PFSK-1 (cell line): ENCODE data around the gene CDC45.

Experiments used
- FOXP2 ChIP-seq: optimal IDR thresholded peaks from 2 replicates; pipeline ENCODE3; 2011; ENCODE audit warnings: borderline replicate concordance, control low read depth, inconsistent platforms; ENCODE audit not compliant: insufficient read depth; ENCODE audit errors: extremely low read length, extremely low read depth
- POLR2AphosphoS5 ChIP-seq: IDR thresholded peaks from 2 replicates; pipeline ENCODE4 v1.6.1; 2012; ENCODE audit warnings: low read depth, mild to moderate bottlenecking, control low read depth, low read length, moderate library complexity
- REST ChIP-seq, 2 experiments: IDR thresholded peaks; 2 replicates each; pipeline versions ENCODE4 v1.6.1 to v1.8.0; 2011 to 2012; ENCODE audit warnings: low read depth in 2 of 2, low read length in 2 of 2, control low read depth in 1 of 2, inconsistent platforms in 1 of 2, mild to moderate bottlenecking in 1 of 2, moderate library complexity in 1 of 2; ENCODE audit not compliant: insufficient read depth in 1 of 2
- SIN3A ChIP-seq: IDR thresholded peaks from 2 replicates; pipeline ENCODE4 v1.6.1; 2012; ENCODE audit warnings: mild to moderate bottlenecking, low read length, moderate library complexity, borderline replicate concordance; ENCODE audit not compliant: insufficient read depth
- TAF1 ChIP-seq: IDR thresholded peaks from 2 replicates; pipeline ENCODE4 v1.6.1; 2012; ENCODE audit warnings: low read length, control low read depth, borderline replicate concordance; ENCODE audit not compliant: insufficient read depth

CDC45 gene

GRCh38 chr22:19533049-19533626 is 53.4 kb downstream of the CDC45 start:
- no peak for TF ChIP-seq POLR2AphosphoS5
- no peak for TF ChIP-seq FOXP2
- TF ChIP-seq SIN3A, result no peak
- no peak for TF ChIP-seq REST (IDR thresholded peaks at IDR 0.05; ENCODE audit: insufficient read depth in 1 of 2, low read depth in 2 of 2, low read length in 2 of 2)
- no peak for TF ChIP-seq TAF1

- no peak for TF ChIP-seq TAF1
- no peak for TF ChIP-seq REST (IDR thresholded peaks at IDR 0.05; ENCODE audit: insufficient read depth in 1 of 2, low read depth in 2 of 2, low read length in 2 of 2)
- no peak for TF ChIP-seq FOXP2
- no peak for TF ChIP-seq SIN3A
- no peak for TF ChIP-seq POLR2AphosphoS5
Observed at GRCh38 chr22:19533857-19534256, 54.1 kb downstream of the CDC45 start.

GRCh38 chr22:19535001-19535400 is 55.3 kb downstream of the CDC45 start:
- no peak for TF ChIP-seq TAF1
- no peak for TF ChIP-seq FOXP2
- no peak for TF ChIP-seq SIN3A
- no peak for TF ChIP-seq REST (IDR thresholded peaks at IDR 0.05; ENCODE audit: insufficient read depth in 1 of 2, low read depth in 2 of 2, low read length in 2 of 2)
- no peak for TF ChIP-seq POLR2AphosphoS5

- TF ChIP-seq SIN3A, result no peak
- TF ChIP-seq FOXP2, result no peak
- no peak for TF ChIP-seq POLR2AphosphoS5
Observed at GRCh38 chr22:19536564-19536963, 56.8 kb downstream of the CDC45 start.

- TF ChIP-seq SIN3A (no peak), FOXP2 (no peak), TAF1 (no peak), REST (IDR thresholded peaks at IDR 0.05; ENCODE audit: insufficient read depth in 1 of 2, low read depth in 2 of 2, low read length in 2 of 2) (no peak), POLR2AphosphoS5 (no peak)
Observed at GRCh38 chr22:19537941-19538488, 58.3 kb downstream of the CDC45 start.
